GM19043 (cell line): ENCODE measurements around the gene EPS8L2.

Experiments
- ATAC-seq: cut with Tn5 transposase; IDR thresholded peaks from one replicate; pipeline ENCODE4 v1.9.1; 2021; ENCODE audit warnings: low read depth; ENCODE audit not compliant: unreplicated experiment

EPS8L2 gene

GRCh38 chr11:703506-703905 is 2.5 kb upstream of the EPS8L2 start:
- no peak for ATAC-seq

DNA sequence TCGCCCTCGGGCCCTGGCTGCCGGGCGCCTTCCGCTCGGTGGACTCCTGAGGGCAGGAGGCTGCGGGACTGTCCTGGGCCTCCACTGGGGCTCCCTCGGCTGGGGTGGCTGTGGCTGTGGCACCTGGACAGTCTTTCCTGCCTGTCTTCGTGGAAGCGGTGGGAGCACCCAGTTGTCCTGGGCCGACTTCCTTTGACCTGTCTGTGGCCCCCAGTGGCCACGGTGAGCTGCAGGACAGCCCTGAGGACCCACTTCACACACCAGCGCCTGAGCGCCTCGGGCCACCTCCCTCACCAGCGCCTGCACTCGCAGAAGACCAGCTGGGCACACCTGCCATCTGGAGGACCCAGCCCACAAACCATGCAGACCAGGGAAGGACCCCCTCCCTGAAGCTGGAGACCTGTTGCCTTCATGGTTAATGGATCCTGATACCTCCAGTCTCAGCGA is 1.8 kb upstream of the EPS8L2 start:
- ATAC-seq: no peak

- ATAC-seq: no peak
Measured at GRCh38 chr11:704781-705645, 1.0 kb upstream of the EPS8L2 start.

DNA sequence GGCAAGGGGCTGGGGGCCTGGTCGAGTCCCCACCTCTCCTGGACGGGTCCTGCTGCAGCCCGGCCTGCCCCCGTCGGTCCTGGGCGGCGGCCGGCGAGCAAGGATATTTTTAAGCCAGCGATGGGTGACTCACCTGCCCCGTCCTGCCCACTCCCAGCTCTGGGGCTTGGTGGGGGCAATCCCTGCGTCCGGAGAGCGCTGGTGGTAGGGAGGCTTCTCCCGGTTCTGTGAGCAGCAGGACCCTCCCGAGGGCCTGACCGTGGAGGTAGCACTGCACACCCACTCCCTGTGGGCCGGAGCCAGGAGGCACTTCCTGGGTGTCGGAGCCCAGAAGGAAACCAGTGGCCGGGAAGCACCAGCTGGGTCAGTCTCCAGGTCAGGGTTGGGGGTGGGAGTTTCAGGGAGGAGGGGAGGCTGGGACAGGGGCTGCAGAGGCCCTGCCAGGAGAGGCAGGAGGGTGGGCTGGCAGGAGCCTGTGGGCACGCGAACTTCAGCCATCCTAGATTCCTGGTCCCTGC is 467 bp downstream of the EPS8L2 start:
- ATAC-seq: no peak

DNA sequence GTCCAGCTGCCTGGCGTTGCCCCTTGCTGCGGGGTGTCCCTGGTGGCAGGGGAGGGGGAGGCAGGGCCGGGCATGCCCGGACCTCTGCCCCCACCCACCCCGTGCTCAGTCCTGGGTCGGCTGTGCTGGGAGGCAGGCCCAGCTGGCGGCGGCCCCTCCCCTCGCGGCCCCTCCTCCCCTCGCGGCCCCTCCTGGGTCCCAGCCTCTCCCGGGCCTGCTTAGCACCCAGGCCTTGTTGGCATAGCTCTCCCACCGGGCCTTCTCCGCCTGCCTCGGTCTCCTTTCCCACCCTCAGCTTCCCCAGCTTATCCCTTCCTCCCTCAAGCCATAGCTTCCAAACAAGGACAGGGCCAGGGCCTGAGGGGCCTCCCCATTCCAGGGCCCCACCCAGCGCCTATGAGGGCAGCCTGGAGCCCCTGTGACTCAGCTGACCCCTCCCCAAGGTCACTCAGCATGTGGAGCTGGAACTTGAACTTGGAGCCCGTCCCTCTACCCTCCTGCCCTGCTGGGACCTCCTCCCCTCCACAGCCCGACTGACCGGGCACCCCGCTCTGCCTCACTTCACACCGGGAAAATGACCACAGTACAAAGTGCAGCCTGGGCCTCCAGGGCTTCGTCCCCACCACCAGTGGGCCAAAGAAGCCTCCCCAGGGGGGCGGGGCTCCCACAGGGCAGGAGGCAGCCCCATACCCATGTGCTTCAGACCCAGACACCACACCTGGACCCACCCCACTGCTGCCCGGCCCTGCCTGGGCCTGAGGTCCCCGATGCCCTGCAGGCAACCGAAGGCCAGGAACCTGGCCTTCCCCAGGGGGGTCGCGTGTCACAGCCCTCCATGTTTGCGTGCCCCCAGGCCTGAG is 1.2 kb downstream of the EPS8L2 start:
- no peak for ATAC-seq

- ATAC-seq: no peak
Measured at GRCh38 chr11:707817-708420, 1.9 kb downstream of the EPS8L2 start.

DNA sequence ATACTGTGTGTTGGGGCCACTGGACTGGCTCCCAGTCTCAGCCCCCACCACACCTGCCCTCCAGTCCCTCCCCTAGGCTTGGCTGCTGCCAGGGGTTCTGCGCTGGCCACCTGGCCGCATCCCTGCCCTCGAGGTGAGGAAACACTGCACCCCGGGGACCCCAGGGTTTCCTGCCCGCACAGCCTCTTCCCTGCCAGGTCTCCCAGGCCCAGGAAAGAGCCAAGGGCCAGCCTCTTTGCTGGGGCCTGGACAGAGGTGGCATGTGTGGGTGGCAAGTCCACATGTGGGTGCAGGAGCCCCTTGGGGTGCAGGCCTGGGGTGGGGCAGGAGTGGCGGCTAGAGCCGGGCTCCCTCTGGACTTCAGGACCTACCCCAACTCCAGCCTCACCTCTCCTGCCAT is 2.5 kb downstream of the EPS8L2 start:
- ATAC-seq: no peak

DNA sequence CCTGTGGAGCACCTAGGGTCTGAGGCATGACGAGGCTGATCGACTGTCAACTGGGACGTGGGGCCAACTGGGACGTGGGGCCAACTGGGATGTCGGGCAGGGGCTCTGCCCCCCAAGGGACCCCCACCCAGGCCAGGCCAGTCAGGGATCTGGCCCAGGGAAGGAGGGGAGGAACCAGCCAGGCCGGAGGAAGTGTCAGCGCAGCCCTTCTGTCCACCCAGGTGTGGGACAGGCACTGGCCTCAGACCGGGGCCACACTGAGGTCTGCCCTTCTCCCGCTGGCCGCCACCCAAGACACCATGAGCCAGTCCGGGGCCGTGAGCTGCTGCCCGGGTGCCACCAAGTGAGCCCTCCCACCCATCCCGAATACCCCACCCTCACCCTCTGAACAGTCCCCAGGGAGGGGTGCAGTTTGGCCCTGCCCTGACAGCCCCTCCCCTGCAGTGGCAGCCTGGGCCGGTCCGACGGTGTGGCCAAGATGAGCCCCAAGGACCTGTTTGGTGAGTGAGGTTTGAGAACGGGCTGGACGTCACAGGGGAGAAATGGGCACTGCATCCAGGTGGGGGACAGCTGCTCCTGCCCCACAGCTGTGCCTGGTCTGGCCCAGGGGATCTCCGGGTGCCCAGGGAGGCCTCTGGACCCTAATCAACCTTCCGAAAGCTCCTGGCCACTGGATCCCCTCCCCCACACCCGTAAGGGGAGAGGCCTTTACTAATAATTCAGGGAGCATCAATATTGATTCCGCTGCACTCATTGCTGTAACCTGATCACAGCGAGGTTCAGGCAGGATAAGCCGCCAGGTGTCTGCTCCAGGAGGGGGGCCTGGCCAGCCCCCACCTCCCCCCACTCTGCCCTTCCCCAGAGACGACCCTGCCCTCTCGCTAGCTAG is 3.3 kb downstream of the EPS8L2 start:
- ATAC-seq: no peak

DNA sequence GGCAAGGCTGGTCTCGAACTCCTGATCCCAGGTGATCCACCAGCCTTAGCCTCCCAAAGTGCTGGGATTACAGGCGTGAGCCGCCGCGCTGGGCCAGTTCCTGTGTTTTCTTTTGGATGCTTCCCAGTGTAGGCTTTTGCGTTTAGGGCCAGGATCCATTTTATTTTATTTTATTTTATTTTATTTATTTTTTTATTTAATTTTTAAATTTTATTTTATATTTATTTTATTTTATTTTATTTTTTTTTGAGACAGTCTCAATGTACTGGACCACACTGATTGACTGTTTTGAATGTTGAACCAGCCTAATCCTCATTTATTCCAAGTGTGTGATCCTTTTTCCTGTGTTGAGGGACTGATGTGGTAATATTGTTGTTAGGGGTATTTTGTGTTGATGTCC is 8.4 kb downstream of the EPS8L2 start:
- no peak for ATAC-seq

GRCh38 chr11:719214-720016 is 13.4 kb downstream of the EPS8L2 start:
- ATAC-seq: no peak

GRCh38 chr11:720017-720641 is 14.1 kb downstream of the EPS8L2 start:
- ATAC-seq: no peak

DNA sequence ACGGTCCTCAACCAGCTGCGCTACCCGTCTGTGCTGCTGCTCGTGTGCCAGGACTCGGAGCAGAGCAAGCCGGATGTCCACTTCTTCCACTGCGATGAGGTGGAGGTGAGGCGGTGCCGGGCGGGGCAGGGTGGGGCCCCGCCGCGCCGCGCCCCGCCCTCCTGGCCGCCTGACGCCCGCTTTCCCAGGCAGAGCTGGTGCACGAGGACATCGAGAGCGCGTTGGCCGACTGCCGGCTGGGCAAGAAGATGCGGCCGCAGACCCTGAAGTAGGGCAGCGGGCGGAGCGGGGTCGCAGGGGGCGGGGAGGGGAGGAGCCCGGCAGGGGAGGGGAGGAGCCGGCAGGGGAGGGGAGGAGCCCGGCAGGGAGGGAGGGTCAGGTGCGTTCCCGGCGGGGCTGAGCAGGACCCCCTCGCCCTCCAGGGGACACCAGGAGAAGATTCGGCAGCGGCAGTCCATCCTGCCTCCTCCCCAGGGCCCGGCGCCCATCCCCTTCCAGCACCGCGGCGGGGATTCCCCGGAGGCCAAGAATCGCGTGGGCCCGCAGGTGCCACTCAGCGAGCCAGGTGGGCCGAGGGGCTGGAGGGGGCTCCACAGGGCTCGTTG is 14.7 kb downstream of the EPS8L2 start:
- no peak for ATAC-seq

DNA sequence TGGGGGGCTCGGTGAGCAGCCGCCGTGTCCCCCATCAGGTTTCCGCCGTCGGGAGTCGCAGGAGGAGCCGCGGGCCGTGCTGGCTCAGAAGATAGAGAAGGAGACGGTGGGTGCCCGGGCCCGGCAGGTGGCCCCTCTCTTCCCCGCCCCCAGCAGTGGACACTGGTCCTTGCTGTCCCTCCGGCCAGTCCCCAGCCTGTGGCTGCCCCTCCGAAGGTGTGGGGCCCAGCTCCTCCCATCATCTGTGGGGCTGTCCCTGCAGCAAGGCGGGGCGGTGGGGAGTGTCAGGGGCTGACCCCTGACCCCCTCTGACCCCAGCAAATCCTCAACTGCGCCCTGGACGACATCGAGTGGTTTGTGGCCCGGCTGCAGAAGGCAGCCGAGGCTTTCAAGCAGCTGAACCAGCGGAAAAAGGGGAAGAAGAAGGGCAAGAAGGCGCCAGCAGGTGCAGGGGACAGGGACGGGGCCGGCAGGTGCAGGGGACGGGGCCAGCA is 15.3 kb downstream of the EPS8L2 start:
- no peak for ATAC-seq

DNA sequence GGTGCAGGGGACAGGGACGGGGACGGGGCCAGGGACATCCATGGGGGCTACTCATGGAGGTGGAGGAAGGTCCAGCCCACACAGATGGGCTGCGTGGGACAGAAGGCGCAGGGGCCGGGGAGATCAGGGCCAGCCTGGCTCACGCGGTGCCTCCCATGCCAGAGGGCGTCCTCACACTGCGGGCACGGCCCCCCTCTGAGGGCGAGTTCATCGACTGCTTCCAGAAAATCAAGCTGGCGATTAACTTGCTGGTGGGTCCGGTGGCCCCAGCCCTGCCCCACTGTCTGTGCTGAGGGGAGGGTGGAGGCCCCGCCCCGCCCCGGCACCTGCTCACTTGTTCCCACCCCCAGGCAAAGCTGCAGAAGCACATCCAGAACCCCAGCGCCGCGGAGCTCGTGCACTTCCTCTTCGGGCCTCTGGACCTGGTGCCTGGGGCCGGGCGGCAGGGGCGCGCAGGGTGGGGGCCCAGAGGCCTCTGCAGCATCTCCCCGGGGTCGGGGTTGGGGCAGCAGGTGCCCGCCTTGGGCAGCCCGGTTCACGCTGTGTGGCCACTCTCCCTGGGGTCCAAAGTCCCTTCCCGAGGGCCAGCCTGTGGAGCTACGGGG is 15.8 kb downstream of the EPS8L2 start:
- no peak for ATAC-seq

DNA sequence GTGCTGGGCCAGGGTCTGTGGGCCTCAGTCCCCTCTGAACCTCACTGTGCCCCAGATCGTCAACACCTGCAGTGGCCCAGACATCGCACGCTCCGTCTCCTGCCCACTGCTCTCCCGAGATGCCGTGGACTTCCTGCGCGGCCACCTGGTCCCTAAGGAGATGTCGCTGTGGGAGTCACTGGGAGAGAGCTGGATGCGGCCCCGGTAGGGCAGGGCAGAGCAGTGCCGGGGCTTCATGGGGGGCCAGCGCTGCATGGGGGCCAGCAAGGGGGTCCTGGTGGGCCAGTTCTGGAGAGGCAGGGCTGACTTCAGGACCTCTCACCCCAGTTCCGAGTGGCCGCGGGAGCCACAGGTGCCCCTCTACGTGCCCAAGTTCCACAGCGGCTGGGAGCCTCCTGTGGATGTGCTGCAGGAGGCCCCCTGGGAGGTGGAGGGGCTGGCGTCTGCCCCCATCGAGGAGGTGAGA is 16.3 kb downstream of the EPS8L2 start:
- no peak for ATAC-seq

GRCh38 chr11:723120-723883 is 17.3 kb downstream of the EPS8L2 start:
- ATAC-seq: no peak
